Measurements from ENCODE around the gene LANCL2.
A peak's percentile ranks its signal among the peaks of the same experiment; 100 is the strongest.
"Not testable (repeated sequence)": the region's sequence is repeated elsewhere in the genome, so short reads cannot be mapped to it uniquely, and the experiment has no call there.

Gene LANCL2

GRCh38 chr7:55402506-55402905, 37.4 kb downstream of the LANCL2 start:
- DNase-seq: not testable (repeated sequence)

- DNase-seq: no peak
Observed at GRCh38 chr7:55405856-55406541, 40.9 kb downstream of the LANCL2 start.

GRCh38 chr7:55409482-55410225, 44.5 kb downstream of the LANCL2 start:
- DNase-seq: no peak

- DNase-seq: no peak
Observed at GRCh38 chr7:55410667-55411239, 45.6 kb downstream of the LANCL2 start.

- DNase-seq: no peak
Observed at GRCh38 chr7:55411844-55412243, 46.7 kb downstream of the LANCL2 start.

- no peak for DNase-seq
Observed at GRCh38 chr7:55413442-55413841, 48.3 kb downstream of the LANCL2 start.

- DNase-seq: peak in 45 of 51 donors; percentile 11 to 88 (median 65)
Observed at GRCh38 chr7:55415173-55415778, 50.1 kb downstream of the LANCL2 start.

- DNase-seq: not testable (repeated sequence)
Observed at GRCh38 chr7:55417456-55417855, 52.3 kb downstream of the LANCL2 start.

GRCh38 chr7:55420530-55420929, 55.4 kb downstream of the LANCL2 start:
- DNase-seq: no peak

- DNase-seq: no peak
Observed at GRCh38 chr7:55423277-55423711, 58.2 kb downstream of the LANCL2 start.

GRCh38 chr7:55423891-55424290, 58.8 kb downstream of the LANCL2 start:
- DNase-seq: no peak

- DNase-seq: no peak
Observed at GRCh38 chr7:55425141-55425752, 60.1 kb downstream of the LANCL2 start.

GRCh38 chr7:55426676-55427075, 61.5 kb downstream of the LANCL2 start:
- no peak for DNase-seq

GRCh38 chr7:55427342-55427741, 62.2 kb downstream of the LANCL2 start:
- DNase-seq: no peak

- DNase-seq: no peak
Observed at GRCh38 chr7:55427800-55428199, 62.7 kb downstream of the LANCL2 start.

- no peak for DNase-seq
Observed at GRCh38 chr7:55429835-55430499, 64.8 kb downstream of the LANCL2 start.

- no peak for DNase-seq
Observed at GRCh38 chr7:55431898-55432297, 66.8 kb downstream of the LANCL2 start.

GRCh38 chr7:55432506-55432905, 67.4 kb downstream of the LANCL2 start:
- peak in 1 of 51 donors; percentile 16 for DNase-seq

- peak in 1 of 51 donors; percentile 25 for DNase-seq
Observed at GRCh38 chr7:55432939-55433784, 68.0 kb downstream of the LANCL2 start.

GRCh38 chr7:55435466-55435865, 70.3 kb downstream of the LANCL2 start:
- DNase-seq: no peak
